H9 (cell line): ENCODE measurements around the gene SPEG. TPM values are rescaled to one million over a fixed set of nuclear protein-coding genes. Genes with fewer than 3 reads are reported as not detected.

Experiments
- DNase-seq: peaks from one replicate; pipeline ENCODE4 v3.0.0-alpha.2; 2017
- H2AFZ ChIP-seq: one replicate; pipeline ENCODE4 v1.6.1; 2013; ENCODE audit warnings: mild to moderate bottlenecking, low read length, control low read depth, moderate library complexity
- H2AK5ac ChIP-seq: 2 replicates; pipeline ENCODE4 v1.6.1; 2013; ENCODE audit warnings: low read length, control low read depth, mixed read lengths; ENCODE audit not compliant: insufficient read length
- H2BK120ac ChIP-seq: one replicate; pipeline ENCODE4 v1.6.1; 2013; ENCODE audit warnings: low read depth, mild to moderate bottlenecking, low read length, control low read depth, inconsistent platforms; ENCODE audit not compliant: poor library complexity, severe bottlenecking
- H2BK12ac ChIP-seq: 2 replicates; pipeline ENCODE4 v1.6.1; 2013; ENCODE audit warnings: low read length, control low read depth, mixed read lengths, low read depth; ENCODE audit not compliant: insufficient read length
- H2BK15ac ChIP-seq: 2 replicates; pipeline ENCODE4 v1.6.1; 2013; ENCODE audit warnings: low read depth, low read length, control low read depth
- H2BK20ac ChIP-seq: one replicate; pipeline ENCODE4 v1.6.1; 2013; ENCODE audit warnings: low read depth, mild to moderate bottlenecking, low read length, control low read depth, inconsistent platforms; ENCODE audit not compliant: poor library complexity, severe bottlenecking
- H2BK5ac ChIP-seq: 2 replicates; pipeline ENCODE4 v1.6.1; 2013; ENCODE audit warnings: low read length, control low read depth, mixed read lengths; ENCODE audit not compliant: insufficient read length
- H3K14ac ChIP-seq: 2 replicates; pipeline ENCODE4 v1.6.1; 2013; ENCODE audit warnings: low read length, control low read depth; ENCODE audit not compliant: insufficient read depth
- H3K18ac ChIP-seq: 2 replicates; pipeline ENCODE4 v1.6.1; 2013; ENCODE audit warnings: low read depth, mild to moderate bottlenecking, mixed read lengths, low read length, control low read depth; ENCODE audit not compliant: insufficient read length
- H3K23ac ChIP-seq: 2 replicates; pipeline ENCODE4 v1.6.1; 2013; ENCODE audit warnings: low read length, control low read depth, mixed read lengths, low read depth; ENCODE audit not compliant: insufficient read length
- H3K23me2 ChIP-seq: 2 replicates; pipeline ENCODE4 v1.6.1; 2013; ENCODE audit warnings: low read depth, mild to moderate bottlenecking, mixed read lengths, low read length, control low read depth; ENCODE audit not compliant: insufficient read length, poor library complexity, severe bottlenecking
- H3K27ac ChIP-seq: 2 replicates; pipeline ENCODE4 v1.5.1; 2013; ENCODE audit warnings: low read length, control low read depth, mixed read lengths, low read depth; ENCODE audit not compliant: insufficient read length
- H3K27me3 ChIP-seq: 2 replicates; pipeline ENCODE4 v1.6.1; 2013; ENCODE audit warnings: low read length, control low read depth, inconsistent platforms; ENCODE audit not compliant: insufficient read depth
- H3K4ac ChIP-seq: 2 replicates; pipeline ENCODE4 v1.6.1; 2013; ENCODE audit warnings: low read depth, mild to moderate bottlenecking, control low read depth, inconsistent platforms, low read length, moderate library complexity
- H3K4me1 ChIP-seq: 2 replicates; pipeline ENCODE4 v1.6.1; 2013; ENCODE audit warnings: low read length, control low read depth, inconsistent platforms; ENCODE audit not compliant: insufficient read depth
- H3K4me2 ChIP-seq: 2 replicates; pipeline ENCODE4 v1.6.1; 2013; ENCODE audit warnings: low read length, control low read depth, mixed read lengths; ENCODE audit not compliant: insufficient read length, insufficient read depth
- H3K56ac ChIP-seq: 2 replicates; pipeline ENCODE4 v1.6.1; 2013; ENCODE audit warnings: low read depth, mild to moderate bottlenecking, mixed read lengths, low read length, control low read depth; ENCODE audit not compliant: insufficient read length
- H3K79me1 ChIP-seq: 2 replicates; pipeline ENCODE4 v1.6.1; 2013; ENCODE audit warnings: low read depth, mild to moderate bottlenecking, moderate library complexity, low read length, control low read depth, inconsistent platforms; ENCODE audit not compliant: insufficient read depth, poor library complexity, severe bottlenecking
- H3K79me2 ChIP-seq: 2 replicates; pipeline ENCODE4 v1.6.1; 2013; ENCODE audit warnings: low read length, control low read depth, inconsistent platforms; ENCODE audit not compliant: insufficient read depth
- H3K9ac ChIP-seq: 2 replicates; pipeline ENCODE4 v1.6.1; 2013; ENCODE audit warnings: low read length, control low read depth, mixed read lengths; ENCODE audit not compliant: insufficient read length; ENCODE audit errors: extremely low read depth
- H3K9me3 ChIP-seq: one replicate; pipeline ENCODE4 v1.6.1; 2013; ENCODE audit warnings: low read depth, low read length, inconsistent platforms; ENCODE audit not compliant: control insufficient read depth
- H3T11ph ChIP-seq: one replicate; pipeline ENCODE4 v1.6.1; 2013; ENCODE audit warnings: mild to moderate bottlenecking, low read length, control low read depth, inconsistent platforms
- H4K20me1 ChIP-seq: one replicate; pipeline ENCODE4 v1.6.1; 2013; ENCODE audit not compliant: control insufficient read depth, insufficient read length, insufficient read depth
- H4K5ac ChIP-seq: 2 replicates; pipeline ENCODE4 v1.6.1; 2013; ENCODE audit warnings: low read depth, mild to moderate bottlenecking, mixed read lengths, low read length, control low read depth; ENCODE audit not compliant: insufficient read length
- H4K8ac ChIP-seq: replicated peaks from 2 replicates; pipeline ENCODE4 v1.6.1; 2013; ENCODE audit warnings: low read length, control low read depth, mixed read lengths, low read depth; ENCODE audit not compliant: insufficient read length
- H4K91ac ChIP-seq: 2 replicates; pipeline ENCODE4 v1.6.1; 2013; ENCODE audit warnings: low read depth, mild to moderate bottlenecking, moderate library complexity, mixed read lengths, low read length, control low read depth; ENCODE audit not compliant: insufficient read length
- H3K27ac Mint-ChIP-seq, 3 experiments: 2 replicates in 2 of 3; 3 replicates in 1 of 3; pipeline ENCODE4 v1.8.0; 2020 to 2021; ENCODE audit warnings: mixed read lengths in 3 of 3, mild to moderate bottlenecking in 1 of 3, moderate library complexity in 1 of 3
- H3K27me3 Mint-ChIP-seq: 2 replicates; pipeline ENCODE4 v1.8.0; 2021; ENCODE audit warnings: low read depth, mild to moderate bottlenecking, moderate library complexity, mixed read lengths
- H3K36me3 Mint-ChIP-seq, 3 experiments: 2 replicates in 2 of 3; 3 replicates in 1 of 3; pipeline ENCODE4 v1.8.0; 2020 to 2021; ENCODE audit warnings: low read depth in 3 of 3, mixed read lengths in 3 of 3; ENCODE audit not compliant: insufficient read depth in 1 of 3
- H3K4me1 Mint-ChIP-seq, 2 experiments: 2 replicates each; pipeline ENCODE4 v1.8.0; 2020; ENCODE audit warnings: mixed read lengths in 2 of 2
- H3K4me3 Mint-ChIP-seq, 2 experiments: 2 replicates in 1 of 2; 3 replicates in 1 of 2; pipeline ENCODE4 v1.8.0; 2020 to 2021; ENCODE audit warnings: mild to moderate bottlenecking in 2 of 2, mixed read lengths in 2 of 2, moderate library complexity in 1 of 2
- H3K9me3 Mint-ChIP-seq, 2 experiments: 2 replicates in 1 of 2; 3 replicates in 1 of 2; pipeline ENCODE4 v1.8.0; 2020; ENCODE audit warnings: mild to moderate bottlenecking in 2 of 2, mixed read lengths in 2 of 2, moderate library complexity in 1 of 2
- CTCF ChIP-seq: fragments of 200-600 bp; sonication (generic); conservative IDR thresholded peaks from 3 replicates; pipeline ENCODE4 v1.8.0; 2021; ENCODE audit warnings: antibody characterized with exemption, mild to moderate bottlenecking
- WGBS: extraction: QIAGEN DNeasy Blood & Tissue Kit; methylation state at CpG from one replicate; pipeline ENCODE4 v1.1.7; 2013; ENCODE audit warnings: missing lambda C conversion rate, low lambda C conversion rate, mixed read lengths; ENCODE audit not compliant: insufficient read length; ENCODE audit errors: extremely low coverage; 5-methylcytosine and 5-hydroxymethylcytosine counted together
- total RNA-seq: library from RNA; stranded (reverse); gene quantifications from 2 replicates; pipeline ENCODE4 v1.2.1, GENCODE V29; 2021

SPEG gene
- total RNA-seq, 1 experiment from 2014 or later = 23.7 TPM

- no peak overlapping the region for H2AK5ac ChIP-seq
- no peak overlapping the region for H2AFZ ChIP-seq
- no peak overlapping the region for H4K8ac ChIP-seq
- H3K79me1 ChIP-seq = no peaks in the 10 kb centered on the region
- H2BK15ac ChIP-seq = no peak overlapping the region
- no peaks in the 10 kb centered on the region for H3K9me3 ChIP-seq
- H3K9ac ChIP-seq = no peak overlapping the region
- no peak overlapping the region for H2BK5ac ChIP-seq
- no peak overlapping the region for H3K23ac ChIP-seq
- H3K4me1 ChIP-seq = no peaks in the 10 kb centered on the region
- peak; percentile 82 for DNase-seq
- H2BK120ac ChIP-seq = no peak overlapping the region
- no peak overlapping the region for H3K4ac ChIP-seq
- no peak overlapping the region for H4K5ac ChIP-seq
- no peaks in the 10 kb centered on the region for H4K20me1 ChIP-seq
- no peak overlapping the region for H3K4me2 ChIP-seq
- no peak overlapping the region for H3K14ac ChIP-seq
- Mint-ChIP-seq H3K4me3 (no peak overlapping the region), H3K36me3 (no peaks in the 10 kb centered on the region), H3K4me1 (peaks cover 24 to 39% of the 10 kb centered on the region in 2 experiments), H3K27me3 (peaks cover 10% of the 10 kb centered on the region), H3K27ac (peak overlapping the region in 2 of 3 experiments; percentile 30 to 91; a peak in 1 of 7 replicates), H3K9me3 (no peaks in the 10 kb centered on the region; a peak in 1 of 5 replicates)
- H2BK12ac ChIP-seq = no peak overlapping the region
- no peak overlapping the region for H3K18ac ChIP-seq
- H3T11ph ChIP-seq = no peak overlapping the region
- no peak overlapping the region for H4K91ac ChIP-seq
- no peaks in the 10 kb centered on the region for H3K23me2 ChIP-seq
- H3K79me2 ChIP-seq = no peaks in the 10 kb centered on the region
- no peak overlapping the region for H2BK20ac ChIP-seq
- H3K27ac ChIP-seq = no peak overlapping the region
- no CpG with 5 or more reads among the region's 7 CpGs for WGBS
- no peak for TF ChIP-seq CTCF
- no peaks in the 10 kb centered on the region for H3K27me3 ChIP-seq
- no peak overlapping the region for H3K56ac ChIP-seq
Observed at GRCh38 chr2:219404954-219405353, 29.7 kb upstream of the SPEG start.
